HUDEP-2 (cell line): ENCODE data around the gene LYPD5.
"Not testable (repeated sequence)": the region's sequence is repeated elsewhere in the genome, so short reads cannot be mapped to it uniquely, and the experiment has no call there.

Experiments
- DNase-seq, 76 experiments: peaks; one replicate each; lab custom pipeline; 2025; ENCODE audit not compliant: unreplicated experiment in 76 of 76; lab: John Stamatoyannopoulos, UW

Gene LYPD5

GRCh38 chr19:43806848-43807247 is 4.6 kb upstream of the LYPD5 start:
- DNase-seq: no peak

- not testable (repeated sequence) for DNase-seq
Measured at GRCh38 chr19:43806401-43806800, 4.2 kb upstream of the LYPD5 start.

GRCh38 chr19:43804432-43804831 is 2.2 kb upstream of the LYPD5 start:
- no peak for DNase-seq

GRCh38 chr19:43799502-43800142 is 2.6 kb downstream of the LYPD5 start:
- DNase-seq: no peak

GRCh38 chr19:43798546-43799409 is 3.5 kb downstream of the LYPD5 start:
- DNase-seq: peak in 4 of 76 experiments; percentile 9 to 36 (median 19)

GRCh38 chr19:43798026-43798545 is 4.2 kb downstream of the LYPD5 start:
- no peak for DNase-seq

GRCh38 chr19:43797556-43797955 is 4.7 kb downstream of the LYPD5 start:
- no peak for DNase-seq

GRCh38 chr19:43797118-43797517 is 5.1 kb downstream of the LYPD5 start:
- no peak for DNase-seq

- DNase-seq: no peak
Measured at GRCh38 chr19:43790587-43790986, 11.7 kb downstream of the LYPD5 start.

GRCh38 chr19:43789029-43789428 is 13.2 kb downstream of the LYPD5 start:
- DNase-seq: peak in 24 of 76 experiments; percentile 12 to 56 (median 28)

- DNase-seq: no peak
Measured at GRCh38 chr19:43786665-43787064, 15.6 kb downstream of the LYPD5 start.

- DNase-seq: peak in 63 of 76 experiments; percentile 18 to 88 (median 60)
Measured at GRCh38 chr19:43784981-43785808, 17.1 kb downstream of the LYPD5 start.

GRCh38 chr19:43784241-43784980 is 17.8 kb downstream of the LYPD5 start:
- peak in 55 of 76 experiments; percentile 12 to 70 (median 48) for DNase-seq

- no peak for DNase-seq
Measured at GRCh38 chr19:43783636-43784035, 18.6 kb downstream of the LYPD5 start.

- DNase-seq: peak in 65 of 76 experiments; percentile 5 to 84 (median 56)
Measured at GRCh38 chr19:43782689-43783231, 19.5 kb downstream of the LYPD5 start.

- DNase-seq: no peak
Measured at GRCh38 chr19:43782311-43782660, 20.0 kb downstream of the LYPD5 start.

GRCh38 chr19:43781630-43782310 is 20.5 kb downstream of the LYPD5 start:
- DNase-seq: no peak

- DNase-seq: peak in 59 of 76 experiments; percentile 20 to 83 (median 60)
Measured at GRCh38 chr19:43780706-43781525, 21.3 kb downstream of the LYPD5 start, which contains the start of gene KCNN4. Gene KCNN4 (minus strand): TSS chr19:43780973. CDS start chr19:43780861, 112 bp downstream.
